GM12865 (cell line): ENCODE results near the gene P2RX2.

ENCODE experiments used
- DNase-seq: peaks from one replicate; pipeline ENCODE4 v3.0.0; 2010; ENCODE audit warnings: low read depth
- H3K4me3 ChIP-seq: 2 replicates; pipeline ENCODE4 v1.5.1; 2011; ENCODE audit warnings: mild to moderate bottlenecking, low read depth, low read length, control low read depth
- CTCF ChIP-seq: IDR thresholded peaks from 2 replicates; pipeline ENCODE4 v1.5.1; 2011; ENCODE audit warnings: low read length, control low read depth, low read depth, inconsistent platforms; ENCODE audit not compliant: insufficient read depth; ENCODE audit errors: missing control alignments

The P2RX2 gene

GRCh38 chr12:132659146-132659545, 40.6 kb downstream of the P2RX2 start:
- no peak for TF ChIP-seq CTCF
- DNase-seq, result no peak

GRCh38 chr12:132660052-132660451, 41.5 kb downstream of the P2RX2 start:
- no peak for TF ChIP-seq CTCF
- H3K4me3 ChIP-seq, result no peak overlapping the region
- no peak for DNase-seq

More at GRCh38 chr12:132659146-132659545, 40.6 kb downstream of the P2RX2 start:
- no peak overlapping the region for H3K4me3 ChIP-seq

- no peak for DNase-seq
- TF ChIP-seq CTCF, result no peak
- no peak overlapping the region for H3K4me3 ChIP-seq
Measured at GRCh38 chr12:132660996-132661395, 42.4 kb downstream of the P2RX2 start.

- no peak for DNase-seq
- H3K4me3 ChIP-seq, result no peak overlapping the region
- TF ChIP-seq CTCF, result no peak
Measured at GRCh38 chr12:132661972-132662371, 43.4 kb downstream of the P2RX2 start.

GRCh38 chr12:132662901-132663755, 44.6 kb downstream of the P2RX2 start:
- TF ChIP-seq CTCF, result no peak
- no peak overlapping the region for H3K4me3 ChIP-seq
- no peak for DNase-seq

GRCh38 chr12:132664206-132665148, 45.9 kb downstream of the P2RX2 start:
- no peak for DNase-seq
- no peak for TF ChIP-seq CTCF
- no peak overlapping the region for H3K4me3 ChIP-seq
